Effector CD8-positive, alpha-beta T cell (primary cell): ENCODE measurements around the gene HES4.

Source experiments
- DNase-seq: peaks from one replicate; lab custom pipeline; 2025; lab: John Stamatoyannopoulos, UW
- total RNA-seq, 4 experiments: gene quantifications; one replicate each; lab custom pipeline; 2026; lab: John Stamatoyannopoulos, UW

Gene HES4, protein sequence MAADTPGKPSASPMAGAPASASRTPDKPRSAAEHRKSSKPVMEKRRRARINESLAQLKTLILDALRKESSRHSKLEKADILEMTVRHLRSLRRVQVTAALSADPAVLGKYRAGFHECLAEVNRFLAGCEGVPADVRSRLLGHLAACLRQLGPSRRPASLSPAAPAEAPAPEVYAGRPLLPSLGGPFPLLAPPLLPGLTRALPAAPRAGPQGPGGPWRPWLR
- total RNA-seq: 0.80 to 3.4 (median 1.9) reads per million in 4 experiments

DNA sequence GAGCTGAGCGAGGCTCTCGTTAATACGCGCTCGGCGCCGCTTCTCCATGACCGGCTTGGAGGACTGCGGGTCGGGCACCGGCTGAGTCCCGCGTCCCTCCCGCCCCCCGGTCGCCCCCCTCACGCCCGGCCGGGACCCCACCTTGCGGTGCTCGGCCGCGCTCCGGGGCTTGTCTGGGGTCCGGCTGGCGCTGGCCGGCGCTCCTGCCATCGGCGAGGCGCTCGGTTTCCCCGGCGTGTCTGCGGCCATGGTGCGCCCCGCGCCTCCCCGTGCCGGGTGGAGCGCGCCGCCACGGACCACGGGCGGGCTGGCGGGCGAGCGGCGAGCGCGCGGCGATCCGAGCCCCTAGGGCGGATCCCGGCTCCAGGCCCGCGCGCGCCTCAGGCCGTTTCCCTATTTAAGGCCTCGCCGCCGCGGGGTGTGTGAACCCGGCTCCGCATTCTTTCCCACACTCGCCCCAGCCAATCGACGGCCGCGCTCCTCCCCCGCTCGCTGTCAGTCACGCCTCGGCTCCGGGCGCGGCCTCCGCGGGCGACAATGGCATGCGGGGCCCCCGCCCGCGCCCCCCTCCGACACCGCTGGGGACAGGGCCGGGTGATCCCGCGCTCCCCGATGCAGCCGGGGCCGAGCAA is at the start of gene HES4:
HES4 (minus strand) TSS at position 373 of the 632 bp plus-strand sequence; CDS start at position 249, 124 bp downstream.
- peak; percentile 35 for DNase-seq

DNA sequence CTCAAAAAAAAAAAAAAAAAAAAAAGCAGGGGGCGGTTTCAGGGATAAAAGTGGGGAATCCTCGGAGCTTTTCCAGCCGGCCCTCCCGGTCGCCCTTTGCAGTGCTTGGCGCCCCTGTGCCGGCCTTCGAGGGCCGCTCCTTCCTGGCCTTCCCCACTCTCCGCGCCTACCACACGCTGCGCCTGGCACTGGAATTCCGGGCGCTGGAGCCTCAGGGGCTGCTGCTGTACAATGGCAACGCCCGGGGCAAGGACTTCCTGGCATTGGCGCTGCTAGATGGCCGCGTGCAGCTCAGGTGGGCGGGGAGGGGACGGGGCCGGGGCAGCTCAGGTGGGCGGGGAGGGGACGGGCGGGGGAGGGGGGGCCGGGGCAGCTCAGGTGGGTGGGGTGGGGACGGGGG is 48.9 kb upstream of the HES4 start:
- DNase-seq: no peak

GRCh38 chr1:1047963-1048362 is 48.1 kb upstream of the HES4 start:
- no peak for DNase-seq

DNA sequence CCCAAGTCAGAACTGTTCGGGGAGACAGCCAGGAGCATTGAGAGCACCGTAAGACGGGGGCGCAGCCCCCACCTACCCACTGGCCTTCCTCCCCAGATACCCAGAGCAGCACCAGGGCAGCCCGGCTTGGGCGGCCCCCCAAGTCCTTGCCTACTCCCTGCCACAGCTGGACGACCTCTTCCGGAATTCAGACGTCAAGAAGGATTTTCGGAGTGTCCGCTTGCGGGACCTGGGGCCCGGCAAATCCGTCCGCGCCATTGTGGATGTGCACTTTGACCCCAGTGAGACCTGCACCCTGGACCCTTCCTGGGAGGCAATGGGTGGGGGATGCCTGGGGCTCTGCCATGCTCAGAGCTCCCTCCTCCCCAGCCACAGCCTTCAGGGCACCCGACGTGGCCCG is 47.5 kb upstream of the HES4 start:
- DNase-seq: no peak

- DNase-seq: no peak
Observed at GRCh38 chr1:1046767-1047166, 46.9 kb upstream of the HES4 start.

- no peak for DNase-seq
Observed at GRCh38 chr1:1046243-1046642, 46.3 kb upstream of the HES4 start.

DNA sequence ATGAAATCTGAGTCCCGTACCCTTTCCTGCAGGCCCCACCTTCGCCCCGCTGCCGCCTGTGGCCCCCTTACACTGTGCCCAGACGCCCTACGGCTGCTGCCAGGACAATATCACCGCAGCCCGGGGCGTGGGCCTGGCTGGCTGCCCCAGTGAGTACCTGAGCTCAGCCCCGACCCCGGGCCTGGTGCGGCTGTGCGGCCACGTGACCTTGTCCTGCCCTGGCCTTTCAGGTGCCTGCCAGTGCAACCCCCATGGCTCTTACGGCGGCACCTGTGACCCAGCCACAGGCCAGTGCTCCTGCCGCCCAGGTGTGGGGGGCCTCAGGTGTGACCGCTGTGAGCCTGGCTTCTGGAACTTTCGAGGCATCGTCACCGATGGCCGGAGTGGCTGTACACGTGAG is 45.2 kb upstream of the HES4 start:
- DNase-seq: no peak

DNA sequence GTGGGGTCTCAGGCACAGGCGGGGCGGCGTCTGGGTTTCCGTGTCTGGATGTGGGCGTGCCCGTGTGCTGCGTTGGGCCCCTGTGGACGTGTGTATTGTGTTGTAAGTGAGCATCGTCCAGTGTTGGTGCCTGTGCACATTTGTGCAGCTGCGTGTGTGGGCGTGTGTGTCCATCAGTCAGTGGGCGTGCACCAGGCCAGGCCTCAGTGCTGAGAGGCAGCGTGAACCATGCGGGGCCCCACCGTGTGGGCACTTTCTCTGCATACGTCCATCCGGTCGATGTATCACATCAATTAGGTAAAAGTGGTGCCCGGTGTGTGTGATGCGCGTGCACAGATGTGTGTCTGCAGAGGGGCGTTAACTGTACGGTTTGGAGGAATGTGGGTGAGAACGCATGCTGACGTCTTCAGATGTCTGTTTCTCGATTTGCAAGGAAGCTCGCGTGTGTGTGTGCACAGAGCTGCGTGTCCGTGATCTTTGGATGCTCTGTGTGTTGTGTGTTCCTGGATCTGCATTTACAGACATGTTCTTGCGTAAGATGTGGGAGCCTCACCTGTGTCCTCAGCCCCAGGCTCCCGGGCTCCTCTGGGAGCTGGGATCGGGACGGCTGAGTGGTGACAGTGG is 44.7 kb upstream of the HES4 start:
- DNase-seq: no peak

DNA sequence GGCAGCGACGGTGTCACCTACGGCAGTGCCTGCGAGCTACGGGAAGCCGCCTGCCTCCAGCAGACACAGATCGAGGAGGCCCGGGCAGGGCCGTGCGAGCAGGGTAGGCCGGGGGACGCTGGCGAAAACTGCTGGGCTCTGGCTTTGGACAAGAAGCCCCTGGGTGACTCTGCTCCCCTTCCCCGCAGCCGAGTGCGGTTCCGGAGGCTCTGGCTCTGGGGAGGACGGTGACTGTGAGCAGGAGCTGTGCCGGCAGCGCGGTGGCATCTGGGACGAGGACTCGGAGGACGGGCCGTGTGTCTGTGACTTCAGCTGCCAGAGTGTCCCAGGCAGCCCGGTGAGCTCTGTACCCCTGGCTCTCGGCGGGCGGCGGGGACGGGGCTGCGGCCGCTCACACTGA is 44.0 kb upstream of the HES4 start:
- no peak for DNase-seq

DNA sequence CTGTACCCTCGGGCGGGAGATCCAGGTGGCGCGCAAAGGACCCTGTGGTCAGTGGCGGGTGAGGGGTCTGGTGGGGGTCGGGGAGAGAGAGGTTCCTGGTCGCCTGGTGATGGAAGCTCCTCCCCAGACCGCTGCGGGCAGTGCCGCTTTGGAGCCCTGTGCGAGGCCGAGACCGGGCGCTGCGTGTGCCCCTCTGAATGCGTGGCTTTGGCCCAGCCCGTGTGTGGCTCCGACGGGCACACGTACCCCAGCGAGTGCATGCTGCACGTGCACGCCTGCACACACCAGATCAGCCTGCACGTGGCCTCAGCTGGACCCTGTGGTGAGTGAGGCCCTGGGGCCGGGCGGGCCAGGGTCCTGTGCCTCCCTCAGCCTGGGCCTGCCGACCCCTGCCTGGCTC is 43.5 kb upstream of the HES4 start:
- no peak for DNase-seq

GRCh38 chr1:1042835-1043234 is 42.9 kb upstream of the HES4 start:
- DNase-seq: no peak

- DNase-seq: peak; percentile 8
Observed at GRCh38 chr1:1041873-1042272, 42.0 kb upstream of the HES4 start.

DNA sequence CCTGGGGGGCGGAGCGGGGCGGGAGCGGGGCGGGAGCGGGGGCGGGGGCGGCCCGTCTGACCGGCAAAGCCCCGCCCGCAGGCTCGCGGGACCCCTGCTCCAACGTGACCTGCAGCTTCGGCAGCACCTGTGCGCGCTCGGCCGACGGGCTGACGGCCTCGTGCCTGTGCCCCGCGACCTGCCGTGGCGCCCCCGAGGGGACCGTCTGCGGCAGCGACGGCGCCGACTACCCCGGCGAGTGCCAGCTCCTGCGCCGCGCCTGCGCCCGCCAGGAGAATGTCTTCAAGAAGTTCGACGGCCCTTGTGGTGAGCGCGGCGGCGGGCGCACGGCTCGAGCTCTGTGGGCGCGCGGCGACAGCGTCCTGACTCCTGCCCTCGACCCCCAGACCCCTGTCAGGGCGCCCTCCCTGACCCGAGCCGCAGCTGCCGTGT is 41.2 kb upstream of the HES4 start:
- peak; percentile 34 for DNase-seq

- peak; percentile 79 for DNase-seq
Observed at GRCh38 chr1:1040004-1040991, 40.4 kb upstream of the HES4 start.

- DNase-seq: no peak
Observed at GRCh38 chr1:1039145-1039910, 39.4 kb upstream of the HES4 start.

GRCh38 chr1:1038694-1039093 is 38.8 kb upstream of the HES4 start:
- no peak for DNase-seq

DNA sequence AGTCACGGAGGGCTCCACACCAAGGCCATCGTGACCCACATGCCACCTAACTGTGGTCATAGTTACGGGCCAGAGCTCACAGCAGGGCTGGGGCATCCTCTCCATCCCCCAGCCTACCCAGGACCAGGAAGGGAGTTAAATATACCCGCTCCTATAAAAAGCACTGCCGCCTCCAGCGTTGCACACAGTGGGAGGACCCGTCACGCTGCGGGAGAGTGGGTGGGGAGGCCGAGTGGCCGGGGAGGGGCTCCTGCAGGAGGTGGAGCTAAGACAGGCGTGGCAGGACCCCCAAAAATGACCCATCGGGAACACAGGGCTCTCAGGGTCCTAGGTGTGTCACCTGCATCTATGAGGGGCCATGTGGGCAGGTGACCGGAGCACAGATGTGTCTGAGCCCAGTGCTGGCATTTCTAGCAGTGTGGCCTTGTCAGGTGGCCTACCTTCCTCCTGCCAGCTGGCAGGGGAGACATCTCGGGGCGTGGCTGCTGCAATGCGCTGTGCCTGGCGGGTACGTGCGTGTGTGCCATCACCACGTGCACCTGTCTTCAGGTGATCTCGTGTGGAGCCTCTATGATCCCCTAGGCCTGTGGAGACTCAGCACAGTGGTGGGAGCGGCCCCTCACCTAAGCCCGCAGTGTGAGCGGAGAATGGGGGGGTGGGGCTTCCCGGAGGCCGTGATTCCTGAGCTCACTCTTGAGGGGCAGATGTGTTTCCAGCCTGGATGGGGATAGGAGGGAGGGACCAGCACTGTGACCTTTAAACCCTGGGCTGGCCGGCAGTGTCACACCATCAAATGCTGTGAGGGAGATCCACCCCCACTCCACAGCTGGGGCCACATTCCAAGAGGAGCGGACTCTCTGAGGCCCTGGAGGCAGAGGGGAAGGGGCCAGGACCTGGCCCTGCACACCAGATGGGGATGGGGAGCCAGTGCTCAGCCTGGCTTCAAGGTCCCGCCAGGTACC is 37.8 kb upstream of the HES4 start:
- DNase-seq: no peak

GRCh38 chr1:1035291-1035943 is 35.5 kb upstream of the HES4 start:
- DNase-seq: no peak

DNA sequence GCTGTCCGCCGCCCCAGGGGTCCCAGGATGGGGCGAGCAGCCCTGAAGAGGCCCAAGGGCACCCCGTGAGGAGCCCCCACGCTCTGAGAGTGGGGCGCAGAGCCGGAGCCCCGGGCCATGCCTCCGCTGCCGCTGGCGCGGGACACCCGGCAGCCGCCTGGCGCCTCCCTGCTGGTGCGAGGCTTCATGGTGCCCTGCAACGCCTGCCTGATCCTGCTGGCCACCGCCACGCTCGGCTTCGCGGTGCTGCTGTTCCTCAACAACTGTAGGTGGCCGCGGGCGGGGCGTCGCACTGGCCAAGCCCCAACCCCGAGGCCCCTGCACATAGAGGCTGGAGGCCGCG is 34.5 kb upstream of the HES4 start:
- no peak for DNase-seq
